DMS79 (cell line): ENCODE measurements around the gene ZNF319.

Experiments
- DNase-seq: peaks from one replicate; lab custom pipeline; 2025; lab: John Stamatoyannopoulos, UW

Gene ZNF319

DNA sequence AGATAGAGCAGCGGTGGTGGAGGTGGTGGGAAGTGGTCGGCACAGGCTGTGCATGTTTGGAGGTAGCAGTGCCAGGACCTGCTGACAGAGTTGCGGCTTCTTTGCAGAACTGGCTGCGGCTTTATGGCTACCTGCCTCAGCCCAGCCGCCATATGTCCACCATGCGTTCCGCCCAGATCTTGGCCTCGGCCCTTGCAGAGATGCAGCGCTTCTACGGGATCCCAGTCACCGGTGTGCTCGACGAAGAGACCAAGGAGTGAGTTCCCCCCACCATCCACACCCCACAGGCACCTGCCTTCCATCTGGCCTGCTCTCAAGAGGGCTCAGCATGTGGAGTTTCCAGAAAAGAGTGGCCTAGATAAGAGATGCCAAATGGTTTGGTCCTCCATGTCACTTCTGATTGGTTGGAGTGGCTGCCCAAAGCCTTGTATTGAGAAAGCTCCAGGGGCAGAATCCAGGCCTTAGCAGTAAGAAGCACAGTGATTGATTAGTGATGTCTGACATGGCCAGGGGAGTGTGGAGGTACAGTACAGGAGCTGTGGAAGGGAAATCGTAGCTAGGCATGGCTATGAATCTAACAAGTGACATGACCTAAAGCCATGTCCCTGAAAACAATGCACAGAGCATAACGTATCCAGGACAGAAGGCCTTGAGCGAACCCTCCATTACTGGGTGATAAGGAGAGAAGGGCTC is 37.0 kb upstream of the ZNF319 start:
- no peak for DNase-seq

DNA sequence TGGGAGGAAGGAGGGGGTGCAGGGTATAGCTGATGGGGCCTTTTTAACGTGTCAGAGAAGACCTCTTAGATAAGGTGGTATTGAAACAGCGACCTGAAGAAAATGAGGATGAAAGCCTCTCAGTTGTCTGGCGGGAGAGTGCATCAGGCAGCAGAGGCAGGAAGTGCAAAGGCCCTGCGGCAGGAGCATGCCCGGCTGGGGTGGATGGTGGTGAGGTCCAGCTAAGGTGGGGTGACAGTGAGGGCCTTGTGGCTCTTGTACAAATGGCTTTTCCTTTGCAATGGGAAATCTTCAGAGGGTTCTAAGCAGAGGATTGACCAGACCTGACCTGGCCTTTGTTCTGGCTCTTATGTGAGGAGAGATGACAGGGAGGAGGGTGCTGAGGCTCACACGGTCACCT is 36.5 kb upstream of the ZNF319 start:
- no peak for DNase-seq

DNA sequence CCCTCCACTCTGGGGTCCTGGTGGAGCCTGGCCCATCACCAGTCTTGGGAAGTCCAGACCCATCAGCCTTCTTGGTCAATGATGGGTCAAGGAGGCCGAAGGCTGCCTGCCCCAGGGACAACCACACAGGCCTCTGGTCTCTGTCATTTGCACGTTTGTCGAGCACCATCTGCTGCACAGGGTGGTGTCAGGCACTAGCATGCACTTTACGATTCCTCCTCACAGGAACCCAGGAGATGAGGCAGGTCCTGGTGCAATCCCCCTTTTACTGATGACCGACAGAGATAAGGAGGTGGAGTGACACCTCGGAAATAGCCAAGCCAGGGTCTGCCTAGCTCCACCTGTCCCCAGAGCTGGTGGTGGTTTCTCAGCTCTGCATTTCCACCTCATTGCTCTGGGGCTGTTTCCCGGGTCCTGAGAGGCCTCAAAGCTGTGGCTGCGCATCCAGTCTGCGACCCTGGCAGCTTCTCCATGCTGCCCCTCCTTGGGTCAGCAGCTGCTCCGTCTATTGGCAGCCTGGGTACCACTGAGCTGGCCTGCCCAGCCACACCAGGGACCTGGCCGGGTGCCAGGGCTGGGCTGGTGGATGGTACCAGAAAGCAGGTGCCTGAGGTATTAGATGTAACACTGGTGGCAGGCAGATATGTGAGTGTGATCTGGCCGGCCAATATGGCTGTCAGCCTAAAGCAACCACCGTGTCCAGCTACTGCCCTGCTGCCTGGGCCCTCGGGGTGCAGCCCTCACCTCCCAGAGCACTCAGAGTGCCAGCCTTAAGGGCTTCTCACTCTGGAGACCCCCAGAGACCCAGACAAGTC is 35.1 kb upstream of the ZNF319 start:
- DNase-seq: no peak

DNA sequence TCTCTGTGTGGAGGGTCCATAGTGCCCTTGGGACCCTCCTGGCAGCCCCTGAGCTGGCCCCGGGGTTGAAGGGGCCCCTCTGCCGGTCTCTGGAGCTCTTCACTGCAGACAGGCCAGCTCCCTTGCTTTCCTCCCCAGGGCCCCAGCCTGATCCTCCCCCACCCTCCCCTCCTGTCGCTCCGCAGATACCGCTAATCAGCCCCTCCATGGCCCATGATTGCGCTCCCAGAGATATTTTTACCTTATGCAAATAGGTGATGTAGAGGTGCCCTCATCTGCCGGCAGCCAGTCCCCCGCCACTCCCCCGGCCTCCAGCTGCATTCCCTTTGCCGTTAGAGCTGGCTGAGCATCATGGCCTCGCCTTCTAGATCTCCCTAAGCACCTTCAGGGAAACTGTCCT is 34.3 kb upstream of the ZNF319 start:
- no peak for DNase-seq

DNA sequence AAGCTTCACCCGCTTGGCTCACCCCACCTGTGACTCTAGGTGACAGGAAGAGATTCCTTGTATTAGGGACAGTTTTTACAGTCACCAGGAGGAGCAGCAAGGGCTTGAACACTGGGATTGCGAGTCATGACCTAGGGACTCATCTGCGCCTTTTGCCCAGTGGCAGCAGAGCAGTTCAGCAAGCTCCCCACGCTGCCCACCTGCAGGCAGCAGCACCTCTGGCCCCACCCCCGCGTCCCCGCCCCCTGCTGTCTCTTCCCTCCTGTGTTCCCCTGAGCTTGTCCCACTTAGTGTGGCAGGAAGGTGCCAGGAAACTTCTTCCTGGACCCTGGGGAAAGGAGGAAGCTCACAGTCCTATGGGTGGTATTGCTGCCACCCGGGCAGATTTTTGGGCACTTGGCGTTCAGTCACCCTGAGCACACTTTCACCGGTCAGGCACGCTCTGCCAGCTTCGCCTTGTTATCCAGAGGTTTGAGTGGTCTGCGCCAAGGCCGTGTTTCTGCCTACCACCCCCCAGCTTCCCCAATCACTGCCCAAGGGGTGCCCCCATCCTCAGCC is 33.7 kb upstream of the ZNF319 start:
- DNase-seq: no peak

DNA sequence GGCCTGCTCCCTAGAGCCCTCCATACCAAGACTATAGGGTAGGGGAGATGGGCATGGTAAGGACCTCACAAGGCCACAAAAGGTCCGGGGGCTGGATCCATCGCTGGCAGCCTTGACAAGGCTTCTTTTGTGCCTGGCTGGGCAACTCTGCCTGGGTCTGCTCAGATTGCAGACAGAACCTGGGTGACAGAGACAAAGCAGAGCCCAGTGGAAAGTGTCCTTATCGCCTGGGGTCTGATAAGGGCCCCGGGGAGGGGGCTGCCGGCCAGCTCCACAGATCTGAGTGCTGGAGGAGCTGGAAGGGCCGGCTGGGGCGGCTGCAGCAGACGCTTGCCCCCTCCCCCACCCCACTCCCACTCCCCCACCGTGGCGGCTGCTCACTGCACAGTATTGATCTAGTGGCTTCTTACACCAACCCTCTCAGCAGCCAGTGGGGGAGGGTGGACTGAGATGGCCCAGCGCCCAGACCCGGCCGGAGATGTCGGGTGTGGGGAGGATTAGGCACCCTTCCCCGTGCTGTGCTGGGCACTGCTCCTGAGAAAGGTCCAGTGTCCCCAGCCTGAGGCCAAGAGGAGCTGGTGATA is 32.3 kb upstream of the ZNF319 start:
- no peak for DNase-seq

DNA sequence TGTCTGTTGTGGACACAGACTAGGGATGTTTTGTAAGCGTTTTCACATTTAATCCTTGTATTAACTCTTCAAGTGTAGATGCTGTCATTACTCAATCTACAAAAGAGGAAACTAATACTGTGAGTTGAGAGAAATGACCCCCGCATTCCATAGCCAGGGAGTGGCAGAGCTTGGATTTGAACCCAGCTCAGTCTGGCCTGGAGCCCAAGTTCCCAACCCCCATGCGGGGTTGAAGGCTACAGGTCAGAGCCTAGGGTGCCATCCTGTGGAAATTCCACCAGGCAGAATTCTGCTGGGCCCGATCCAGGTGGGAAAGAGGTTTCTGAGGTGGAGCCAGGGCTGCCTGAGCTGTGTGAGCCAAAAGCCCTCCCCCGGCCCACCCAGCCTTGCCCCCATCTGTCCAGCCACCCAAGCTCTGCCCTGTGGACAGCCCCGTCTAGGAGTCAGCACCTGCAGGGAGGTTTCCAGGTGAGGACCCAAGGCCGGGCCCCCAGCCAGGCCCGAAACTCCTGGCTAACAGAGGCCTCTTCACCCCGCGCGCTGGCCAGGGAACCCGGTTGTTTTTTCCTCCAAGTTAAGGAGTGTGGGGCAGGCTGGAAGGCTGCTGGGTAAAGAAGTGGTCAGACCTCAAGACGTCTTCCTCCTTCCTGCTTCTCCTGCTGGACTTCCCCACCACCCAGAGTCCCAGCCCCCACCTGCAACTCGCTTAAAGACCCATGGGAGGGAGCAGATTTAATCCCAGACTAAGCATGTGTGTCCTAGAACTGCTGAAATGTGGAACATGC is 30.7 kb upstream of the ZNF319 start:
- no peak for DNase-seq

DNA sequence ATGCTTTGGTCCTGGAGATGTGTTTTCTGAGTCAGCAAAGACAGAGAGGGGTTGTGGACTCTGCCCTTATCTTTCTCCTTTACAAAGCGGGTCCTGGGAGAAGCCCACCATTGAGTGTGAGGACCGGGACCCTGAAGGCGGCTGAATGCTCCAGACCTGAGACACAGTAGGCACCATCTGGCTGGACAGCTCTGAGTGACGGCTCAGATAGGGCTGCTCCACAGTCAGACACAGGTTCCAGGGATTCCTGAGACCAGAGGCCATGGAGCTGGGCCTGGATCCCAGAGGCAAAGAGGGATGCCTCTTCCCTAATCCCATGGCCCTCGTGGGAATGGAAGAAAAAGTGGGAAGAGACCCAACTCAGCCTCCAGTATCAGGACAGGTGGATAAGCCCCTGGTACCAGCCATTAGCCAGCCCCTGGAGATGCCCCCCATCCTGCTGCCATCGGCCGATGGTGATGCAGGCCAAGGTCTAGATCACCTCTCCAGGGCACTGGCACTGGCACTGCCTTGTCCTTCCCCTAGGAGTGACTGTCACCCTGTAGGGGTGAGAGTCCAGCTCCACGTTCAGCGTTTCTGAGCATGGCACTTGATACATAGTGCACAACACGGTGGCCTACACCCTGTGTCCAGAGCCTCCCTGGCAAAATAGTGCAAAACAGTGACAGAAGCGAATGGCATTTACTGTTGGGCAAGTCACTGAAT is 29.8 kb upstream of the ZNF319 start:
- DNase-seq: no peak

DNA sequence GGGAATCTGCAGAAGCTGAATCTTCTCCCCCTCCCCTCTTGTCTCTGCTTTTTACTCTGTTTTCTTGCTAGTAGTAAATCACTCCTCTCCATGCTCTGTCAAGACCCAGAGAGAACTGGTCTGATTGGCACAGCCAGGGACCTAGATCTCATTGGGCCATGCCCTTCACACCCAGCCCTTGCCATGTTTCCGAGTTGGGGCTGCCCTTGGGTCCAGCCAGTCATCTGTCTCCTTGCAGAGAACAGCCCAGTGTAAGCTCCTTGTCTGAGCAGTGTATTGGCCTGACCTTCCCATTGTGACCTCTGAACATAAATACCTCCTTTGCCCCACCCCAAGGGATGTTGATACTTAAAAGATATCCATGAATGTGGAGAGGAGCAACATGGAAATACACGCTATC is 28.9 kb upstream of the ZNF319 start:
- DNase-seq: no peak

DNA sequence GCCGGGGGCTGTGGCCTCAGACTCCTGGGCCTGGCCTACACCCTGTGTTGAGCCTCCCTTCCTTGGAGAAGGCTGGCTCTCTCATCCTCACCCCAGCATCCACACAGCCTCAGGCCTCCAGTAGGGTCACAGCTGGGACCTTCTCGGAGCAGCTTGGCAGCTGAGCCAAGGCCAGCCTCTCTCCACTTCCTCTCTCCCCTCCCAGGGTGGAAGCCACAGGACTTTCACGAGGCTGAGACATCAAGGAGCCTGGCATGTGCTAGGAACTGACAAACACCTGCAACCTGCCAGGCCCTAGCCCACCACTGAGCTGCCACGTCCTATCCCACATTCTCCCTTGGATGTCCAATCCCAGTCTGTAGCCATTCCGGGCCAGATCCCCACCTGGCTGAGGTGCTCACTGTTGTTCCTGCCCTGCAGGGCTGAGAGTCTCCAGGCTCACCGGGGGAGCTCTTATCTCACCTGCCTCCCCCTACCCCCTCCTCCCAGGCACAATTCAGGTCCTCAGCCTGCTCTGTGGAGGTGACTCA is 28.1 kb upstream of the ZNF319 start:
- no peak for DNase-seq

DNA sequence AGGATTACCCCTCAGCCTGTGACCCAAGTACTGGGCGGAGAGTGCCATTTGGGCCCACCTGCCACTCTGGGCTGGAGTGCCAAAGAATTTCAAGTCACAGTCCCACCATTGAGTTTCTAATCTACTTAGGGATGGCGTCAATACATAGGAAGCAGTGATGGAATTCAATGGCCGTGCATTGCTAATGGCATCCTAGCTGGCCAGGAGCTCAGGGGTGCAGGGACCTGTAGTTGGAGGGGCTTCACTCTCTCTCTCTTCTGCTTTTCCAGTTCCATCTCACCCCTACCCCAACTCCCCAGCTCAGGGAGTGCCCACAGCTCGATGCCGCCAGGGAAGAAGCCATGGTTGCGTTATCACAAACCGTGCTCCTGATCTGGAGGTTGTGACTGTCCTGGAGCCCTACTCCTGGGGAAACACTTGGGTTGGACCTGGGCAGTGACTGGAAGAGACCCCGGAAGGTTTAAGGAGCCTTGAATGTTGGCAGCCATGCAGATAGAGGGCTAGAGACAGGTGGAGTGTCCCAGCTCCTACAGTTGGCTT is 27.5 kb upstream of the ZNF319 start:
- no peak for DNase-seq

DNA sequence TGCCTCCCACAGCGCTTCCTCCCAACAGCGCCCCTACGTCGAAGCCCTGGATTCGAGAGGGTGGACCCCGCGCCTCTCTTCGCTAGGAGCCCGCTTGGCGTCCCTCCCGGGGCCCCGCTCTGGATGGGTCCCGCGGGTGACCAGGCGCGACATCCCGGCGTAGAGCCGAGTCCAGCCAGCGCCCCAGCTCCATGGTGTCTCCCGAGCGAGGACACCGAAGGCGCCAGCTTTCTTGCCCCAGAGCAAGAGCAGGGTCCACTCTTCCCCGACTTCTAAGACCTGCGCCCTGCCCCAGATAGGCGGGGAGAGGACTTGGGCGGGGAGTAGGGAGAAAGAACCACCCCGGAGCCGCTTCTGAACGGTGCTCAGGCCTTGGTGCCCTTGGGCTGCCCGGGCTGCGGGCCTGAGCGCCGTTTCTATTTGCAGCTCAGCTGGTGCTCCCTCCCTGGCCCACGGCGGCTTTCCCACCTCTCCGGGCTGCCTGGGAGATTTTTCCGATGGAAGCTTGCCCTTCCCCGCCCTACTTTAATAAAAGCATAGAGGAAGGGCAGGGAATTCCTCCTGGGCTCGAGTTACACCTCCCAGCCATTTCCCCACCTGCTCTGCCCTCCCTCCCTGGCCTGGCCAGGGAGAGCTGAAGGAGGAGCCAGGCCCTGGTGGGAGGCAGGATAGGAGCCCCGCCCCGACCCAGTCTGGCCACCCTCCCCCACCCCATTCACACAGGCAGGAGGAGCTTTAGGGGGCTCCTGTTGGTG is 26.9 kb upstream of the ZNF319 start:
- DNase-seq: no peak

DNA sequence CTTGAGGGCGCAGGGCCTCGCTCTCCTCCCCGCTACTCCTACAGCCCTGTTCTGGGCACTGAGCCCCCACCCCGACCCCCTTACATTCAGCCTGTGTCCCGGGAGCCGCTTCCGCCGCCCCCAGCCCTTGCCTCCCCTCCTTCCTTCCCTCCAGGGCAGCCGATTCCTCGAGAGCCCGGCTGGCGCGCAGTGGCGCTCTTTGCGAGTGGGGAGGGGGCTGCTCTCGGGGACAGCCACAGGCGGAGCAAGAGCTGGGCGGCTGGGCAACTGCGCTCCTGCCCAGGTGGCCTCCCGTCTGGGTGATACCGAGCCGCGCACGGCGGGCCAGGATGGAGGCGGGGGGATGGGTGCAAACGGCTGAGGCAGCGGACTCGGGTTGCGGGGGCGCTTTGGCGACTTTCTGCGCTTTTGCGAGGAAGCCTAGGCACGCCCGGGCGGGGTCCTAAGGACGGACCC is 26.3 kb upstream of the ZNF319 start:
- DNase-seq: no peak

DNA sequence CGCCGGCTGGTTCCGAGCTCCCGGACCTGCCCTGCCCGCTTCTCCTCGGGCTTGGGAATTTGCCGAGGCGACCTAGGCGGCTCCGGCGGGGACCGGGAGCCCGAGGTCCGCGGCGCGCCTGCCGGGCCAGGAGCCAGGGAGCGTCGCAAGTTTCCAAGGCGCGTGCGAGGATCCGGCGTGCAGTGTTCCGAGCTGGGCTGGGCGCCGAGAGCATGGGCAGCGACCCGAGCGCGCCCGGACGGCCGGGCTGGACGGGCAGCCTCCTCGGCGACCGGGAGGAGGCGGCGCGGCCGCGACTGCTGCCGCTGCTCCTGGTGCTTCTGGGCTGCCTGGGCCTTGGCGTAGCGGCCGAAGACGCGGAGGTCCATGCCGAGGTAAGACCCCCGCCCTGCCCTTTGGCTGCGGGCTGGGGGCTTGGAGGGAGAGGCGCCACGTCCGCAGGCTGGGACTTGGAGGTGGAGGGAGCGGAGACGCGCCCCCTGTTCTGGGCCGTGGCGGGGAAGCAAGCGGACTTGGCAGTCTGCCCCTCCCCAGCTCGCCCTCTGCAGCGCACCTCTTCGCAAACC is 25.8 kb upstream of the ZNF319 start:
- DNase-seq: no peak

DNA sequence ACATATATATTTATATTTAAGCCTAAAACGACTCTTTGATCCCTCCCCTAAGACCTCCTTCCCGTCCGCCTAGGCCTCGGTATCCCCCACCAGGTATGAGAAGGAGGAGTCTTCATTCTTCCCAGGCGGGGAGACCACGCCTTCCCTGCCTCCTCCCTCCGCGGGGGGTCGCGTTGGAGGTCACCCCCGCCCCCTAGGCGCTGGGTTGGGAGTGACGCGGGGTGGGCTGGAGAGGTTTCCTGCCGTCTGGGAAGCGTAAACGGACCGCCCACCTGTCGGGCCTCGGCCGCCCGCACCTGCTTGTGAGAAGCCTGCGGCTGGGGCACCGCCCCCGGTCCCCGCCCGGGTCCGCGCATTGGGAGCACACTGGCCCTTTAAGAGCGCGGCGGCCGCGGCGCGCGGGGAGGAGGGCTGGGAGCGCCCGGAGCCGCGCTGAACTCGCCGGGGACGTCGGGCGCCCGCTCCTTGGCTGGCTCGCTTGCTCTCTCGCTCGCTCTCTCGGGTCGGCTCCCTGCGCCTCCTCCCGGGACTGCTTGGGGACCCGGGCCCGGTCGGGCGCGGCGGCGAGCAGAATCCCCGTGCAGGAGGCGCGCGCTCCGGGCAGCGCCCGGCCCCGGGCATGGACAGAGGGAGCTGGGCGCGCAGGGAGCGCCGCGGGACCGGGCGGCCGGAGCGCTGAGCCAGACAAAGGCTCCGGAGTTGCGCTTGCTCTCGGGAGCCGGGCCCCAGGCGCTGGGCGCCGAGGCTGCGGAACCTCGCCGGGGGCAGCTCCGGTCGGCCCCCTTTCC is 25.1 kb upstream of the ZNF319 start, which contains the start of gene MMP15:
TSS of gene MMP15 (plus strand) at position 404 of the 788 bp plus-strand sequence. CDS start 597 bp downstream, outside the sequence.
- DNase-seq: peak; percentile 41

DNA sequence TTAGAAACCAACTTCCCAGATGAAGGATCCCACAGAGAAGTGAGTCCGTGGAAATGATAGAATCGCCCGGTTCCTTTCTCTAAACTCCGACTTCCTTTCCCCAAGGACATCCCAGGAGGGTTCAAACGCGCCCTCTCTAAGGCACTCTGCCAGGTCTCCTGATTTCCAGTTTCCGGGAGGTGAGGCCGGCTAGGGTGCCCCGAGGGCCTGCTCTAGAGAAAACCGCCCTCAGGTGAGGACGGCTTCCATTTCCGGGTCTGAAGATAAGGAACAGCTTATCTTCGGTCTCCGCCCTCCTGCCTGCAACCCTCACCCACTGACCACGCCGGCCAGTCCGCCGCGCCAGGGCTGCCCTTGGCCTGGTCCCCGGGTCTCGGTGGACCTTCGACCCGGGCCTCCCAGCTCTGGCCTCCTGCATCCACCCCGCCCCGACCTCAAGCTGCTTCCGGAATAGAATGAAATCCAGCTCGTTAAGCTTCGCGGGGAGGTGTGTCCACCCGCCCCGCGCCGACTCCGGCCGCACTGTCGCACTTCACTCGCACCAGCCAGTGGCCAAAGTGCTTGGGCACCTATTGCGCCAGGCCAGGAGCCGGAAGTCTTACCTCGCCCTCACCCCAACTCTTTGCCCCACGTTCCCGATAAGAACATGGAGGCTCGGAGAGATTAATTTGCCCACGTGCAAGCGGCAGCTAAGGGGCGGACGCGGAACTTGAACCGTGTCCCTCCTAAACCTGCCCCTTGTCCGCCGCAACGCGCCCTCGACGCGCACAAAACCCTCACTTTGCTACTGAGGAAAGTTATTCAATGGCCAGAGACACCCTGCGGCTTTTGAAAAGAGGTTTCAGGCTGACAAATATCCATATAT is 24.2 kb upstream of the ZNF319 start:
- no peak for DNase-seq

DNA sequence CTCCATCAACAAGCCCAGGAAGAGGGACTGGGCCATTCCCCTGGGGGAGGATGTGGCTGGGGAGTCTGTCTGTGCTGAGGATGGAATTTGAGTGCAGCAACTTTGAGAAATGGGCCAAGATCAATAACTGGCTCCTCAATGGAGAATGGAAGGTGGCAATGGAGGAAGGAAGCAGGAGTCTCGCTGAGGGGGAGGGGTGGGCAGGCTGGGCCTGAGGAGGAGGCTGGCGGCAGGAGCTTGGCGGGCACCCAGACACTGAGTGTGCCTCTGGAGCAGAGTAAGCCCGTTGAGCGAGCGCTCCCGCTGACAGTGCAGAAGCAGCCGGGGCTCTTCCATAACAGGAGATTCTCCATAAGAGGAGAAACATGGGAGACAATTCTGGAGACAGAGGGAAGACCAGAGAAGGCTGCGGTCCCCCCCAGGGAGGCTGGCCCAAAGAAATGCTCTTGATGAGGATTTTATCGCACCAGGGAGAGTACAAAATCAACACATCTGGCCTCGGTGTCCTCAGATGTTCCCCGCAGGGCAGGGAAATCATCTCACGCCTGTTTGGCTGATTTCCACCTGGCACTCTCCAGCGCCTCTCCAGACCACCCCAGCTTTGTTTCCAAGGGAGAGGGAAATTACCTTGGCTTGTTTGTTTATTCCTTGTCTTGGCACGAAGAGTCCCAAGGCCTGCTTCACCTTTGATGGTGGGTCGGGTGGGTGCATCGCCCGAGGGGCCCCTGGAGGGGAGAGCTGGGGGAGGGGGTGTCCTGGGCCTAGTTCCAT is 22.3 kb upstream of the ZNF319 start:
- peak; percentile 68 for DNase-seq
